OCI-LY1 (cell line): Measurements from ENCODE around the gene TASL.

Experiments used
- H2AFZ ChIP-seq: fragments of 200-600 bp; sonication (generic), shearing (Covaris generic); 2 replicates; pipeline ENCODE4 v1.6.0; 2014; ENCODE audit warnings: antibody characterized with exemption, mild to moderate bottlenecking, low read length
- H3F3A ChIP-seq: fragments of 200-600 bp; sonication (generic), shearing (Covaris generic); 2 replicates; pipeline ENCODE4 v1.6.0; 2014; ENCODE audit warnings: mild to moderate bottlenecking, antibody characterized with exemption, low read length, moderate library complexity; ENCODE audit not compliant: insufficient read depth
- H3K27ac ChIP-seq: fragments of 200-600 bp; sonication (generic); 2 replicates; pipeline ENCODE4 v1.5.1; 2014; ENCODE audit warnings: low read length, mixed run types, mild to moderate bottlenecking, low read depth; ENCODE audit not compliant: poor library complexity, severe bottlenecking
- H3K27me3 ChIP-seq: fragments of 200-600 bp; sonication (generic); 2 replicates; pipeline ENCODE4 v1.6.0; 2014; ENCODE audit warnings: antibody characterized with exemption, mild to moderate bottlenecking, low read length, moderate library complexity; ENCODE audit not compliant: insufficient read depth
- H3K36me3 ChIP-seq: fragments of 200-600 bp; sonication (generic); 2 replicates; pipeline ENCODE4 v1.6.1; 2014; ENCODE audit warnings: mild to moderate bottlenecking, antibody characterized with exemption, low read length, moderate library complexity, mixed read lengths; ENCODE audit not compliant: insufficient read depth
- H3K4me1 ChIP-seq: fragments of 200-600 bp; sonication (generic); 2 replicates; pipeline ENCODE4 v1.5.1; 2014; ENCODE audit warnings: mild to moderate bottlenecking, low read length, moderate library complexity; ENCODE audit not compliant: insufficient read depth, severe bottlenecking
- H3K4me2 ChIP-seq: fragments of 200-600 bp; sonication (generic), shearing (Covaris generic); 2 replicates; pipeline ENCODE4 v1.6.1; 2014; ENCODE audit warnings: low read length
- H3K4me3 ChIP-seq: fragments of 200-600 bp; sonication (generic); 2 replicates; pipeline ENCODE4 v1.5.1; 2014; ENCODE audit warnings: low read length, low read depth, mild to moderate bottlenecking, mixed read lengths; ENCODE audit not compliant: poor library complexity, severe bottlenecking
- H3K79me2 ChIP-seq: fragments of 200-600 bp; shearing (Covaris generic); 2 replicates; pipeline ENCODE4 v1.6.1; 2016; ENCODE audit warnings: mixed run types, low read length, mixed read lengths; ENCODE audit not compliant: insufficient read depth
- H3K9ac ChIP-seq: fragments of 200-600 bp; sonication (generic), shearing (Covaris generic); 2 replicates; pipeline ENCODE4 v1.6.1; 2014; ENCODE audit warnings: mild to moderate bottlenecking, low read length, mixed read lengths
- H3K9me2 ChIP-seq: fragments of 200-600 bp; sonication (generic), shearing (Covaris generic); 2 replicates; pipeline ENCODE4 v1.6.1; 2014; ENCODE audit warnings: low read depth, mild to moderate bottlenecking, low read length, mixed read lengths
- H3K9me3 ChIP-seq: fragments of 200-600 bp; shearing (Covaris generic); 2 replicates; pipeline ENCODE4 v1.6.1; 2014; ENCODE audit warnings: low read length, mixed read lengths
- H4K20me1 ChIP-seq: fragments of 200-600 bp; sonication (generic), shearing (Covaris generic); 2 replicates; pipeline ENCODE4 v1.6.0; 2016; ENCODE audit warnings: mild to moderate bottlenecking, low read length; ENCODE audit not compliant: insufficient read depth
- EZH2 ChIP-seq: fragments of 200-600 bp; sonication (generic), shearing (Covaris generic); IDR thresholded peaks from 2 replicates; pipeline ENCODE4 v1.8.0; 2017; ENCODE audit warnings: borderline replicate concordance, mixed run types, mild to moderate bottlenecking, antibody characterized with exemption, low read length, moderate library complexity, mixed read lengths
- TF ChIP-seq, protein P1 (sequence below): fragments of 200-600 bp; sonication (generic), shearing (Covaris generic); IDR thresholded peaks from 2 replicates; pipeline ENCODE4 v1.5.1; 2017; ENCODE audit warnings: mild to moderate bottlenecking, antibody characterized with exemption, low read length, moderate library complexity, mixed read lengths

TASL gene

DNA sequence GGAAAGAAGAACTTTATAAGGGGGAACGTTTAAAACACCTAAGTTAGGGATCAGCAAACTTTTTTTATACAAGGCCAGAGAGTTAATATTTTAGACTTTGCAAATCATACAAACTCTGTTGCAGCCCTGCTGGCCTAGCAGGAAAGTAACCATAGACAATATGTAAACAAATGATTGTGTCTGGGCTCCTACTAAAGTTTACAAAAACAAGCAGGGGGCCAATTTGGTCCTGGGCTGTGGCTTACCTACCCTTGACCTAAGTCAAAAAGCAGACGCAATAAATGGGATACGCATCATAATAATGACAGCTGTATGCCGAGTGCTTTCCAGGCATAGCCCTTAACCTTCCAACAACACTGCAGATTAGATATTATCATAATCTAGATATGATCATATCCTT, 4.9 kb downstream of the TASL start:
- Histone ChIP-seq H3K79me2 (peaks cover 70% of the 10 kb centered on the region), H3K9me3 (no peaks in the 10 kb centered on the region), H3K9ac (peak overlapping the region; percentile 24; the same call in 1 of the 2 replicates), H2AFZ (no peak overlapping the region), H3K27me3 (no peaks in the 10 kb centered on the region), H3K27ac (no peak overlapping the region), H3K4me3 (peak overlapping the region; percentile 50), H4K20me1 (no peaks in the 10 kb centered on the region), H3F3A (no peaks in the 10 kb centered on the region), H3K9me2 (no peaks in the 10 kb centered on the region), H3K4me1 (peaks cover 49% of the 10 kb centered on the region), H3K4me2 (peak overlapping the region; percentile 69), H3K36me3 (peaks cover 47% of the 10 kb centered on the region)
- TF ChIP-seq, protein P1, sequence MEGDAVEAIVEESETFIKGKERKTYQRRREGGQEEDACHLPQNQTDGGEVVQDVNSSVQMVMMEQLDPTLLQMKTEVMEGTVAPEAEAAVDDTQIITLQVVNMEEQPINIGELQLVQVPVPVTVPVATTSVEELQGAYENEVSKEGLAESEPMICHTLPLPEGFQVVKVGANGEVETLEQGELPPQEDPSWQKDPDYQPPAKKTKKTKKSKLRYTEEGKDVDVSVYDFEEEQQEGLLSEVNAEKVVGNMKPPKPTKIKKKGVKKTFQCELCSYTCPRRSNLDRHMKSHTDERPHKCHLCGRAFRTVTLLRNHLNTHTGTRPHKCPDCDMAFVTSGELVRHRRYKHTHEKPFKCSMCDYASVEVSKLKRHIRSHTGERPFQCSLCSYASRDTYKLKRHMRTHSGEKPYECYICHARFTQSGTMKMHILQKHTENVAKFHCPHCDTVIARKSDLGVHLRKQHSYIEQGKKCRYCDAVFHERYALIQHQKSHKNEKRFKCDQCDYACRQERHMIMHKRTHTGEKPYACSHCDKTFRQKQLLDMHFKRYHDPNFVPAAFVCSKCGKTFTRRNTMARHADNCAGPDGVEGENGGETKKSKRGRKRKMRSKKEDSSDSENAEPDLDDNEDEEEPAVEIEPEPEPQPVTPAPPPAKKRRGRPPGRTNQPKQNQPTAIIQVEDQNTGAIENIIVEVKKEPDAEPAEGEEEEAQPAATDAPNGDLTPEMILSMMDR = no peak
- TF ChIP-seq EZH2 = no peak

DNA sequence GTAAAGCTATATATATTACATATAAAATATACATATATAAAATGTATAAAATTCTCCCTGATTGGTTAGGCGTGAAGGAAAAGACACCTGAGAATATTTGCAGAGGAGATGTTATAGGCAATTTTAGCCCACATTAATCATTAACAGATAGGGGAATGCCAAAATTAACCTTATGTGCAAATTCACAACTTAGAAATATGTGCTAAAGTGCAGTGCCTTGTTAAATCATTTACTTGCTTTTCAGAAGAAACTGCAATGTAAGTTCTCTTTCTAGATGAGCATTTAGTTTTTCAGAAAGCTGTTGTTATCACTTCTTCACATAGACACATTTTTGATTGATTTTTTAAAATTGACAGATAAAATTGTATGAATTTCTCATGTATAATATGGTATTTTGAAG, 5.6 kb downstream of the TASL start:
- Histone ChIP-seq H3K27me3 (no peaks in the 10 kb centered on the region), H3K79me2 (peaks cover 74% of the 10 kb centered on the region), H4K20me1 (no peaks in the 10 kb centered on the region), H3K4me1 (peaks cover 49% of the 10 kb centered on the region), H3K9ac (0 out of 2 replicates have a peak overlapping the region, but pooled peaks have one; percentile 24), H3K36me3 (peaks cover 47% of the 10 kb centered on the region), H2AFZ (no peak overlapping the region), H3K4me3 (peak overlapping the region; percentile 50), H3K9me2 (no peaks in the 10 kb centered on the region), H3K27ac (no peak overlapping the region), H3K9me3 (no peaks in the 10 kb centered on the region), H3F3A (no peaks in the 10 kb centered on the region), H3K4me2 (peak overlapping the region; percentile 69)
- no peak for TF ChIP-seq EZH2
- TF ChIP-seq, protein P1 = no peak

DNA sequence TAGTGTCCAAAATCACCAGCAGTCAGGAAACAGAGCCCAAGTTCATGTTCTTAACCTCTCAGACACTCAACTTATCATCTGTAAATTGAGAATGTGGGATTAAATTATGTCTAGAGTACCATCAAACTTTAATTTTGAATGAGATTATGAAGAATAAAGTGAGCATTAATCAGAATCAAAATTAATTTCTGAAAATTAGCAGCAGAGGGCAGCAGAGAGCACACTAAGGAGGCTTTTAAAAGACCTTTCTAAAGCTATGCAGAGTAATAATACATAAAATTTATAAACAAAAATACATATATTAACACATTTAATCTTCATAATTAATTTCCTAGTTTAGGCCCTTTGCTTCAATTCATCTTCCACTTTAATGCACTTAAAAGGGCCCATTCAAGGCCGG, 7.1 kb downstream of the TASL start:
- TF ChIP-seq, protein P1 = peak; percentile 40
- no peak for TF ChIP-seq EZH2
- Histone ChIP-seq H3F3A (no peaks in the 10 kb centered on the region), H3K9me3 (no peaks in the 10 kb centered on the region), H3K27me3 (no peaks in the 10 kb centered on the region), H3K9me2 (no peaks in the 10 kb centered on the region), H4K20me1 (no peaks in the 10 kb centered on the region), H3K4me2 (no peak overlapping the region), H2AFZ (no peak overlapping the region), H3K4me3 (no peak overlapping the region), H3K36me3 (peaks cover 47% of the 10 kb centered on the region), H3K27ac (no peak overlapping the region), H3K9ac (no peak overlapping the region), H3K4me1 (peaks cover 49% of the 10 kb centered on the region), H3K79me2 (peaks cover 66% of the 10 kb centered on the region)
